Amniotic epithelial cell (primary cell): Measurements from ENCODE around the gene TMED7.

Experiments
- DNase-seq: peaks from one replicate; pipeline ENCODE4 v3.0.0-alpha.2; 2010; ENCODE audit warnings: low read depth

TMED7 gene

DNA sequence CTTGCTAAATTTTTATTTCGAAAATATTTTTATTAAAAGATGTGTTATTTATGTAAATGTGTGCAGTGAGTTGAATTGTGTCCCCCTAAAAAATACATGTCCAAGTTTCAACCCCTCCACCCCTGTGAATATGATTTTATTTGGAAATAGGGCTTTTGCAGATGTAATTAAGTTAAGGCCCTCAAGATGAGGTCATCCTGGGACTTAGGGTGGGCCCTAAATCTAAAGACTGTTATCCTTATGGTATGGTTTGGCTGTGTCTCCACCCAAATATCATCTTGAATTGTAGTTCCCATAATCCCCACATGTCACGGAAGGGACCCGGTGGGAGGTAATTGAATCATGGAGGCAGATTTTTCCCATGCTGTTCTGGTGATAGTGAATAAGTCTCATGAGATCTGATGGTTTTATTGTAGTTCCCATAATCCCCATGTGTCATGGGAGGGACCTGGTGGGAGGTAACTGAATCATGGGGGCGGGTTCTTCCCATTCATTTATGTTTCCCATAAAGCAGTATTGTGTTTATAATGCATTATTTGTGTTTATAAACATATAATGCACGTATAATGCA is 1.5 kb upstream of the TMED7 start:
- no peak for DNase-seq

DNA sequence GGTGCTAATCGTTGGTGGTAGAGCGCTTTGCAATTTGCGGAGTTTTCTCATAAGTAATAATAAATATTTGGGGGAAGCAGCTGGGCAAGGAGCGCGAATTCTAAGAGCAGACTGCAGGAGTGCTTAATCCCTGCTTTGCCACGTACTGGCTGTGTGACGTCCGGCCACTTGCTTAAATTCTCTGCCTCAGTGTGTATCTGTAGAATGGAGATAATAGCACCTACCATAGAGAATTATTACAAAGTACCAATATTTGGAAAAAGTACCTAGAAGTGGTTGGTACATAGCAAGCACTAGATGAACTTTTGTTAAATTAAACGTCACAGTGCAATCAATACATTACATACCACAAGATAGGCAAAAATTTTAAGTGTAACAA is 598 bp upstream of the TMED7 start:
- no peak for DNase-seq

DNA sequence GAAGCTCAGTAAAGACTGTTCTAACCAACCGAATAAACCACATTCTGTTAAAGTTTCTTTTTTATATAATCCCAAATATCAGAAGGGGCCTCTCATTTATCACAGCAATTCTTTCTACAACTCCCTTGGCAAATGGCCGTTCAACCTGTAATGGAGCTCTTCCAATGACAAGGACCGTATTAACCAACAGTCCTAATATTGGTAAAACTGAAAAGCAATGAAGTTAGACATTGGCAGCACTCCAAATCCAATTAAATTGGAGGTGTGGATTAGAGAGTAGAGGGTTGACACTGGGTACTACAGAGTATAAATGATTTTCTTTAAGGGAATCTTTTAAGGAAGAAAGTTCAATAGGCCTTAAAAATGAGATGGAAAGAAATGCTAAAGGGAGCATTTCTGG is 842 bp downstream of the TMED7 start:
- DNase-seq: no peak

DNA sequence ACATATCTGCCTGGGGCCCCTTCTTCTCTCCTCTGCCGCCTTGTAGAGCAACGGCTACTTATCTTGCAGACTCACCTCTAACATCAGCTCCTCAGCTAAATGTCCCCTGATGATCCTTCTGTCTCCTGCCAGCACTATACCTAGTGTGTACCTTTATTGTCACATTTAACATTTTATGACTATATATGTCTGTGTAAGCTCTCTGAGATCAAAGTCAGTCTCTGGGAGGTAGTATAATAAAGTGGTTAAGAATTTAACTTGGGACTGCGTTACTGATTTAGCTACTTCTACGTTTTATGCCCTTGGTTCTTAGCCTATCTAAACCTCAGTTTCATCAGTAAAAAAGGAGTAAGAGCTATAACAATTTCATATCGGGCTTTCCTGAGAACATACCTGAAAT is 2.2 kb downstream of the TMED7 start:
- DNase-seq: no peak

DNA sequence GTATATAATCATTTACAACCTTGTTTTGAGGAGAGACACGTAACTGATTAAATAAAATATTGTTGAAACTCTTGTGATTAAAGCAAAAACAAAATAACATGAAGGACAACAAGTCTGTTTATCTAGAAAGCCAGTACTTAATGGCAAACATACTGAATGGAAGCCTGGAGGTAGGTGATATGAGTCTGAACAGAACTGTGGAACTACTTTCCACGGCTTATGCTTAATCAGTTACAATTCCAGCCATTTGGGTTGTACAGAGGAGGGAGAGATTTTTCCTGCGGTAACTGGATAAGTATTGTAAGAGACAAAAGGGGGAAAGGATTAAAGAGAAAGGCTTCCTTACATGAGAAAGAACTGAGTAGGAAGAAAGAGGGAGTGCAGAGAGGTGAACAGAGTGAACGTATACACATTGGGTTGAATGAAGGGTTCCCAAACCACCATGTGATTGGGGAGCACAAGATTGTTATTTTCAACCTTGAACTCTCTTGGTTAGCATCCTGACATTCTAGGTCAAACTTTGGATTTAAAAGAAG is 4.4 kb downstream of the TMED7 start:
- no peak for DNase-seq

DNA sequence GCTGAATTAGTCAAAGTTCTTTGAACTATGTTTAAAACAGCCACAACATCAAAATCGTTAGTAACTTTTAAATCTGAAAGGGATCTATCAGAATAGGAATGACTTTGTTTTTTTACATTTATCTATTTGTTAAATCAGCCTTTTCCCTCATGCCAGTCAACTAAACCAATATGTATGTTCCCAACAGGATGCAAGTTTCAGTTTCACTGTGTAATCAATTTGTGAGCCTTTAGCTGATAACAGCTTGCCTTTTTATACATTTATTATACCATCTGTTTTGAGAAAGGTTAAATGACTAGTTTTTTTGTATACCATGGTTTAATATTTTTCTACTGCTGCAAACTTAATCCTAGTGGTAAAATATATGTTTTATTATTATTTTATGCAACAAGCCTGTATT is 8.9 kb downstream of the TMED7 start:
- no peak for DNase-seq

DNA sequence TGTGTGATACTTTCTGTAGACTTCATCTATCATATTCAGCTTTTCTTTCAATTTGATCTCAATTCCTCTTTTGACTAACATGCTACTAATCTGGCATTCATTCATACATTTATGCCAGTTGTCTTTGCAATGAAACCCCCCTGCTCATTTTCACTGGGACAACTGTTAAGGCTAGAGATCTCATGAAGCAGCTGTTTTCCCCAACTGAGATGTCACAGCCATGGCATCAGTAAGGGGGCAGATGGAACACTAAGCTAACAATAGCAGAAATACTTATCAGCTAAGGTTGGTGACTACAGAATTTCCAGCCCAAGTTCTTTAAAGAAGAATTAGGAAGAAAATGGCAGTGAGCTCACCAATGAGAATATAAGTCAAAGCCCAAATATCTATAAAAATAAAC is 9.4 kb downstream of the TMED7 start:
- DNase-seq: no peak

DNA sequence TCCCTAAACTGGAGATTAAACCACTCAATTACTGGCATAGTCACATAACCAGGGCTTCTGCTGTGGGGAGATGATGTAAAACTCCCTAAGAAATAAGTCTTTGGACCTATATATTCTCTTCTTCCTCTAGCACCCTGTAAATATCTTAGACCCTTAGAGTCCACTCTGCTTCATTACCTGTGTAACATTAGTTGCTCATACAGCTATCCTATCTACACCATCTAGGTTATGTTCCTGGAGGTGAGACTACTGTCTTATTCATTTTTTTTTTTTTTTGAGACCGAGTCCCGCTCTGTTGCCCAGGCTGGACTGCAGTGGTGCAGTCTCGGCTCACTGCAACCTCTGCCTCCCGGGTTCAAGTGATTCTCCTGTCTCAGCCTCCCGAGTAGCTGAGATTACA is 14.0 kb downstream of the TMED7 start:
- DNase-seq: no peak

DNA sequence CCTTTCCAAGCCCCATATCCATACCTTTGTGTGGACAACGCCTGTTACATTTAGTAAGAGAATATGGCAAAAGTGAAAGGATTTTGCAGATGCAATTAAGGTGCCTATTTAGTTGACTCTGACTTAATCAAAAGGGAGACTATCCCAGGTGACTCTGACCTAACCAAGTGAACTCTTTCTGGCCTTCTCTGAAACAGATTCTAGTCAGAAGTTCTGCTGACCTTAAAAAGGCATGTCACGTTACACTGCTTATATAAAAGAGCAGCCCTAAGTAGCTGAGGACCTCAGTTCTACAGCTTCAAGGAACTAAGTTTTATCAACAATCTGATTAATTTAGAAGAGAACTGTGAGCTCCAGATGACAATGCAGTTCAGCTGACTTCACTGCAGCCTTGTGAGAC is 17.9 kb downstream of the TMED7 start:
- no peak for DNase-seq

DNA sequence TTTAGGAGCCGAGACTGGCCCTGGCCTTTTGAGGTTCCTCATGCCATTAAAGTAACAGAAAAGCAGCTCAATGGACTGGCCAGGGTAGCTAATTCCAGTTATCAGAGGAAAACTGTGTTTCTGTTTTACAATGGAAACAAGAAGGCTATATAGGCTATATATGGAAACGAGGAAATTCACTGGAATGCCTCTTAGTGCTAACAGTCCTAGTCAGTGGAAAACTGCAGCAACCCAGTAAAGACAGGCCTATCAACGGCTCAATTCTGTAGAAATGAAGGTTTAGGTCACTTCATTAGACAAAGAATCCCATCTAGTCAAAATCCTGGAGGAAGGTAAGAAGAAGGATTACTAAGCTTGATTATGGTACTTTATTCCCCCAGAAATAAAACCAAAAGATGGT is 20.4 kb downstream of the TMED7 start:
- DNase-seq: no peak

DNA sequence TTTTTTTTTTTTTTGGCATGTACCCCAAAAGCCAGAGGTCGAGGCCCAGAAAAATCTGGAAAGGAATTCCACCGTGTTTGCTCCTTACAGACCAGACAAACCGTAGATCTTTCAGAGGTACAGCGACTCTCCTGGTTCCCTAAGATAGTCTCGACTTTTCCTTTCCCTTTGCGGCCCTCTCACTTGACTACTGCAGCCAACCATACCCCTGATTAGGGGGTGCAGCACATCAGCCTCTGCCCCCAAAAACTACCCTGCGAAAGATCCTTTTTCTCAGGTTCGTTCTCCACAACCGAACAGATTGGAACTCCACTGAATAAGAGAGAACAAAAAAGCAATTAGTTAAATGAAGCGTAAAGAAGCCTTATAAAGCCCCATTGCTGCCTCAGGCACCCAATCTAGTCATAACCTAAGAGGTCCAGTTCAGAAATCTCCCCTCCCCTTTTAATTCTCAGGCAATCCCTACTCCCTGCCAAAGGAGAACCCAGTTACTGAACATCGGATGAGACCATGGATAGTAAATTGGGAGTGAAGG is 23.2 kb downstream of the TMED7 start:
- no peak for DNase-seq

DNA sequence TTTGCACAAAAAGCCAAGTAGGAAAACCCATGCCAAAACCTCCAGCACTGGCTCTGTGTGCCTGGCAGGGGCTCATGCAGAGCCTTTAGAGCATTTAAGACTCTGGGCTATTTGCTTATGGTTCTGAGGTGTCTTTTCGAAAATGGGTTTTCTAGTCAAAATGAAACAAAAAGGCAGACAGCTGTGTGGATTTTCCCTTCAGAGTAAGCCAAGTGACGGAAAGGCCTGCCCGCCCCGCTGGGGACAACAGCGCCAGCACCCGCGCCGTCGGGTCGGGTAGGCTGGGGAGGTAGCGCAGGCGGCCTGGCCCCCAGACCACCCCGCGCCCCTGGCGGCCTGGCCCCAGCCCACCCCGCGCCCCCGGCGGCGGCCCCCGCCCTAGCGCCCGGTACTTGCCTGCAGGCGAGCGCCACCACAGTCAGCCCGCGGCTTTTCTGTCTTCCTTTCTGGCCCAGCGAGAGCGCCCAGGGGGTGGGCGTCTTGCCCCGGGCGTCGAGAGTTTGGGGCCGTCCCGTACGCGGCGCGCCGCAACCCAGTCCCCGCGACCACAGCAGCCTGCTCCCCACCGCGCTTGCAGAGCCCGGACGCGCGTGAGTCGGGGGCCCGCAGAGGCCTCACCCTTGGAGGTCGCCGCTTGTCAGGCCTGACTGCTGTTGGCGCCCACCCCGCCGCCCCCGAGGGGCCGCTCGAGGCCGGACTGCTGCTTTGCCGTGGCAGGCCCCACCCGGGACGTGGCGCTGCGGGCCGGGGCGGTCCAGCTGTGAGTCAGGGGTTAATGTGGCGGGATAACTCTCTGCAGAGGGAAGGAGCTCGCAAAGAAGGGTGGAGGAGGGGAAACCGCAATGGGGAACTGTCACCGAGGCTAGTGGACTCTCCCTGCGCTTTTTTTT is 23.9 kb downstream of the TMED7 start, which contains the start of gene TICAM2:
TSS of gene TICAM2 (minus strand) at position 779 of the 890 bp plus-strand sequence. CDS start 21,223 bp downstream, outside the sequence.
- DNase-seq: peak; percentile 60

DNA sequence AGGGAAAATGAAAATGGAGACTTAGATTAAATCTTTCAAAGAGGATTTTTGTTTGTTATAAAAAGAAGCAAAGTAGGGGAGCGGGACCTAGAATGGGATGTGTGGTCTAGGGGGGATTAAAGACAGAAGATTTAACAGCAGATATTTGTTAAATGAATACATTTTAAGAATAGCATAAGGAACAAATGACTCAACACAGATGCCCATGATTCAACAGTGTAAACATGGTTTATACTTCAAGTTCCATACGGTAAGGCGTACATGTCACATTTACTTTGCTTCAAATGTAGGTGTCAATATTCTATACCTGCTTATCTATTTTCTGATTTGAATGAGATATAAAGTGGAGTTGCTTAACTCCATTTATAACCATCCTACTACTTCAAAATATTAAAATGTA is 25.1 kb downstream of the TMED7 start:
- DNase-seq: peak; percentile 45

DNA sequence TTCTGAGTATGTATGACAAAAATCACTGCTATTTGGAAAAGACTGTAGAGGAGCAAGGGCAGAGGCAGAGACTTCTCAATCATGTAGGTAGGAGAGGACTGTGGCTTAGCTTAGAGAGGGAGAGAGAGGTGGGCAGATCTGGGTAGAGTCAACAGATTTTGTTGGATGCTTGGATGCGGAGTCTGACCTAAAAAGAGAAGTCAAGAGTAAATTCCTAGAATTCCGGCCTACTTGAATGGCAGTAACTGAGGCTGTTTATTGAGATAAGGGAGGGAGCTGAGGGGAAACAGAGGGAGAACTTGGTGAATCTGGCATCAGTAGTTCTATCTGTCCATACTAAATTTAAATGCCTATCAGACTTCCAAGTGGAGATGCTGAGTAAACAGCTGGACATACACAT is 25.9 kb downstream of the TMED7 start:
- peak; percentile 37 for DNase-seq

DNA sequence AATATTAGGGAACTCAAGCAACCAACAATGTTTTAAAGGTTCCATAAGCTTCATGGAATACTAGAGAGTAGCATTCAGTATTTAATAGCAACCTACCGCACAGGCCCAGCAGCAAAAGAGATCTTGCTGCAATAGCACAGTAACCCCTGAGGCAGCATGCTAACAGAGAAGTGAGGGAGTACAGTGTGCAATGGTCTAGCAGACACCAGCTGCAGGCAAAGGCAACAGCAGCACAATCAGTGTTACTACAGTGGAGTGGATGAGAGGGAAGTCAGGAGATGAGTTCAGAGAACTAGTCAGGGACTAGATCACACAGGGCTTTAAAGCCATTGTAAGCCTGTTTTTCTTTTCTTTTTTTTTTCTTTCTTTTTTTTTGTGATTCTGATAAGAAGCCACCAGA is 26.3 kb downstream of the TMED7 start:
- peak; percentile 75 for DNase-seq

DNA sequence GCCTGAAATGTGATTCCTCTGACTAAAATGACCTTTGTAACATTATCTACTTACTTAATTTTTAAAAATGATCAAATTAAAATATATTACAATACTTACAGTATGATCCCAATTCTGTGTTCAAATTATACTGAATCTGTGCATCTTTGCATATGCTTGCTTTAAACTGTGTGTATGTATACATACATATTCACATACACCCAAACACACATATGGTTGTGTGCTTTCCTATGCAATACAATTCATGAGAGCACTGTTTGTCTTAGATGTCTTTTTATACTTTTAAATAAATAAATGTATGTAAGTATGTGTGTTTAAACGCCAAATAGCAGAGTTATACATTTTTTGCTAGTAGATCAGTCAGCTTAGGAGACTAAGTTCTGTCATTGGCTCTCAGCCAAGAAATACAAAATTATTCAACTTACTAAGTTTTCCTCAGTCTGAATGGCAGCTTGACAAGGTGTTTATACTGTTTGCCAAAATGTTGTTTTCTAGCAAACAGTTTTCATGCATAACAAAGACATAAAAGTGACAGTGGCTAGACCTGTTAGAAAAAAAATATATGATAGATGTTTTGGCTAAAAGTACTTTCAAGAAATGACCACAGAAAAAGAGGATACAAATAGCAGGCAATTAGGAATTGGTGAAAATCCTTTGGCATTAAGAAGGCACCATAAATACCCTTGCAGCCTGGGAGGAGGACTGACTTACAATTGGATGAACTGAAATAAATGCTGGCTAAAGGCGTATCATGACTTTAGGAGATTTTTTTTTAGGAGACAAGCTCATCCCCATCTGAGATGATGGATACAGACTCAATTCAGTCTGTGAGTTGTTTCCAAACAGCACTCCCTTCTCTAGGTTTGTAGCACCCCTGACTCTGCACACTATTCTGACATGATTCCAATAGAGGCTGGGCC is 31.4 kb downstream of the TMED7 start:
- DNase-seq: no peak

DNA sequence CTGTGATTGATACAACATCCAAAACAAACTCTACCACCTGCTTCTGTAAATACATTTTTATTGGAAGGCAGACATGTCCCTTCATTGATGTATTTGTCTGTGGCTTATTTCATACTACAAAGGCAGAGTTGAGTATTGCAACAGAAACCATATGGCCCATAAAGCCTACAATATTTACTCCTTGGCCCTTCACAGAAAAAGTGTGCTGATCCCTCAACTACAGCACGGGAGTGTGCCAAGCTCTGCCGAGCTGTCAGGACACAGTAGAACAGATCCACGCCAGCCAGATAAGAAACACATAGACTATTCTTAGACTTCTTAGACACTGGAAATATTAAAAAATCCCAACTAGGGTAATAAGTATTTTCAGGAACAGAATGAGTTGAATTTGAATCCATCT is 36.8 kb downstream of the TMED7 start:
- peak; percentile 36 for DNase-seq

DNA sequence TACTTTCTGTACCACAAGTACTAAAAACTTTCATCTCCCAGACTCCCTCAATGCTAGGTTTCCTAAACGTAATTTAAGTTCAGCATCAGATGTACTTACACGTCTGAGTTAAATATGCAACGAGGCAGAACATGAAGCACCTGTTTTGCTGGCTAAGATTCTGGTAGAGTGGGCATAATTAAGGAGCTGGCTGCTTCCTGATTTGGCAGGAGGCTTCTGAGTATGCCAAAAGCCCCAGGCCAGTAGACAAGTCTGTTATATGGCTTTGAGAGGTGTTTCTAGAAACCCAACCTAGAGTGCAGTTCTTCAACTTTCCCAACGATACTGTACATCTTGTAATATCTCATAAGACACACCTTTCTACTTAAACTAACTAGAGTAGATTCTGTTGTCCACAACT is 37.2 kb downstream of the TMED7 start:
- no peak for DNase-seq

DNA sequence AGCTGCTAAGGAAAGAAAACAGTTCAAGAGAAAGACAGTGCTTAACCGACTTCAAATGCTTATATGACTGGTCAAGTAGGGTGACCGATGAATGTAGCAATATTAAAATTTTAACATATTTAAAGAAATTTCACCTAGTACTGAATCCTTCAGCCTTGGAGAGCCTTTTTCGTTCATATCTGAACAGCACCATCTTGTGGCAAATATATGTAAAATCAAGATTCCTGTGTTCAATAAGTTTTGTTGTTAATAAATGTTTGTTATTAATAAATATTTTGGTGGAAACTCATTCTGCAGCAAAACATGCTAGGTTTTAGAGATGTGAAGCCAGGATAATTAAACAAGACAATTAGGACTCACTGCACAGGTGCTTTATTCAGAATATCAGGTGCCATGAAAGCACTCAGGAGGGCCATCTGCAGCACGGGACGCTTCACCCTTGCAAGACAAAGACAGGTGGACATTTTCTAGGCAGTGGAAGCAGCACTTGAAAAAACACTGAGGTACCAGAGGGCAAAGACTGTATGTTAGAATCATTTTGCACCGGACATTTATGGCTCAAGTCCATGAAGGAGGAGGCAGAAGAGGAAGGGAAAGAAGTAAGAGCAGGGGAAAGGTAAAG is 39.2 kb downstream of the TMED7 start:
- no peak for DNase-seq

DNA sequence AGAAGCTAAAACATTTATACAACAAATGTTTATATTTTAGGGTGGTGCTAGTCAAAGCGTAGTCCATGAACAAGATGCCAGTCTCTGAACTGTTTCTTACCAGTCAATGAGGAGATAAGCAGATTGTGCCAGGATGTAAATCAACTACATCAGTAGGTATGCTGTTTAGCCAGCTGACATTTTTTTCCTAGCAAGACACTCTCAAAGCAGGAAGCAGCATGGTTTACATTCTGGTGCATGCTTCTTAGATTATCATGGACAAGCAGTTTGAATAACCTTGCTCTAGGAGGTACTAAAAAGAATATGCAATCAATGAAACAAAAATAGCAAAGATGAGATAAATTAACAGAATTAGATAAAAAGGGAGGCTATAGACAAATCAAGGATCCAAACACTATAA is 40.6 kb downstream of the TMED7 start:
- DNase-seq: no peak

DNA sequence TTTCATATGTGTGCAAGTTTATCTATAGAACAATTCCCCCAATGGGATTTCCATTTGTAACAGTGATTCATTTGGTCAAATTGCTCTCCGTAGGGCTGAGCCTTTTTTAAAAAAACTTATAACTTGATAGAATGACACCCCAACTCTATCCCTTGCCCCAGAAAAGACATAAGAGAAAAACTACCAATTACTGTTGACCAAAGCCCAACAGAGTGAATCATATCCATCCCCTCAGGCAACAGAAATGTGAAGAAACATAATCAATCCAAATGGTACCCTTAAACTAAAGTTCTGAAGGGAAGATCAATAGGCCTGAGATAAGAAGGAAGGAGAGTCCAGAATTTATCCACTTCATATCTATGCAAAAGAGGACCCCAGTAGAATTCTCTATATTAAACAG is 41.3 kb downstream of the TMED7 start:
- DNase-seq: no peak

DNA sequence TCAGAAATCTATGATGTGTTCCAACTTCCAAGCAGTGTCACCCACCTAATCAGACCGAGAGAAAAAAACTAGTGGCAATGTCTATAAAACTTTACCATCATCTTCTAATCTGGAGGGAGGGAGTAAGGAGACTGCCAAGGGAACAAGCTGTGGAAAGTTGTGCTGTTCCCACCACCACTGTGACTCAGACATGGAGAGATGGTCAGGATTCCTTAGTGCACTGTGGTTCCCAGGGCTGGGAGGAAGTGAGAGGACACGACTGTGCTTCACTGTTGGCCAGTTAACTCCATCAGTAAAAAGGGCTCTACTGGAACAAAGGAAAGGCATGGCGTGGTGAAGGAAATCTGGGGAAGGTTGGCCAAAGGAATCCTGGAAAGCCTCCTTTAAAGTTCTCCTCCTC is 42.4 kb downstream of the TMED7 start:
- DNase-seq: peak; percentile 93
